ENCODE results near the gene GPRIN3.

Gene GPRIN3

GRCh38 chr4:89217604-89218003 lies 90.0 kb downstream of the GPRIN3 start:
- no peak for TF ChIP-seq CTCF (IDR thresholded peaks at IDR 0.05)
- no peaks in the 10 kb centered on the region for H3K9me3 Mint-ChIP-seq
- DNase-seq = no peak
- H3K36me3 Mint-ChIP-seq (ENCODE audit: low read depth) = no peaks in the 10 kb centered on the region
- no peak overlapping the region for H3K27ac Mint-ChIP-seq
- H3K4me1 Mint-ChIP-seq = no peaks in the 10 kb centered on the region
- H3K27me3 Mint-ChIP-seq (ENCODE audit: low read depth, poor library complexity) = peaks cover 3% of the 10 kb centered on the region
- H3K4me3 Mint-ChIP-seq = no peak overlapping the region

GRCh38 chr4:89216866-89217265 lies 90.7 kb downstream of the GPRIN3 start:
- H3K4me1 Mint-ChIP-seq = no peaks in the 10 kb centered on the region
- TF ChIP-seq CTCF (IDR thresholded peaks at IDR 0.05) = no peak
- H3K36me3 Mint-ChIP-seq (ENCODE audit: low read depth) = no peaks in the 10 kb centered on the region

GRCh38 chr4:89216422-89216821 lies 91.2 kb downstream of the GPRIN3 start:
- Mint-ChIP-seq H3K27ac (no peak overlapping the region), H3K4me3 (no peak overlapping the region), H3K36me3 (ENCODE audit: low read depth) (no peaks in the 10 kb centered on the region), H3K4me1 (no peaks in the 10 kb centered on the region), H3K9me3 (no peaks in the 10 kb centered on the region), H3K27me3 (ENCODE audit: low read depth, poor library complexity) (peaks cover 3% of the 10 kb centered on the region)
- TF ChIP-seq CTCF (IDR thresholded peaks at IDR 0.05) = no peak
- no peak for DNase-seq

More at GRCh38 chr4:89216866-89217265, 90.7 kb downstream of the GPRIN3 start:
- Mint-ChIP-seq H3K27ac (no peak overlapping the region), H3K9me3 (no peaks in the 10 kb centered on the region), H3K27me3 (ENCODE audit: low read depth, poor library complexity) (peaks cover 3% of the 10 kb centered on the region), H3K4me3 (no peak overlapping the region)
- no peak for DNase-seq

GRCh38 chr4:89215736-89216135 lies 91.9 kb downstream of the GPRIN3 start:
- Mint-ChIP-seq H3K4me1 (no peaks in the 10 kb centered on the region), H3K4me3 (no peak overlapping the region), H3K27ac (no peak overlapping the region), H3K9me3 (no peaks in the 10 kb centered on the region), H3K36me3 (ENCODE audit: low read depth) (no peaks in the 10 kb centered on the region), H3K27me3 (ENCODE audit: low read depth, poor library complexity) (peaks cover 3% of the 10 kb centered on the region)
- no peak for TF ChIP-seq CTCF (IDR thresholded peaks at IDR 0.05)
- DNase-seq = no peak

GRCh38 chr4:89214308-89214707 lies 93.3 kb downstream of the GPRIN3 start:
- no peak overlapping the region for H3K27ac Mint-ChIP-seq
- H3K4me1 Mint-ChIP-seq = no peaks in the 10 kb centered on the region
- TF ChIP-seq CTCF (IDR thresholded peaks at IDR 0.05) = no peak
- H3K27me3 Mint-ChIP-seq (ENCODE audit: low read depth, poor library complexity) = peaks cover 3% of the 10 kb centered on the region
- DNase-seq = no peak
- H3K36me3 Mint-ChIP-seq (ENCODE audit: low read depth) = no peaks in the 10 kb centered on the region
- H3K4me3 Mint-ChIP-seq = no peak overlapping the region
- peaks cover 5% of the 10 kb centered on the region for H3K9me3 Mint-ChIP-seq

GRCh38 chr4:89213382-89213701 lies 94.3 kb downstream of the GPRIN3 start:
- Mint-ChIP-seq H3K4me1 (no peaks in the 10 kb centered on the region), H3K27me3 (ENCODE audit: low read depth, poor library complexity) (peaks cover 3% of the 10 kb centered on the region), H3K27ac (no peak overlapping the region), H3K36me3 (ENCODE audit: low read depth) (no peaks in the 10 kb centered on the region), H3K9me3 (peaks cover 11% of the 10 kb centered on the region), H3K4me3 (no peak overlapping the region)
- no peak for TF ChIP-seq CTCF (IDR thresholded peaks at IDR 0.05)
- DNase-seq = no peak
